Endothelial cell of umbilical vein (primary cell): ENCODE measurements around the gene UQCC2. TPM values are rescaled to one million over a fixed set of nuclear protein-coding genes. Genes with fewer than 3 reads are reported as not detected.

Experiments used
- BruUV-seq: library from RNA; stranded (reverse); fragments of 400-500 nt; replicated peaks from 2 replicates; lab custom pipeline; 2021; lab: Mats Ljungman, UMichigan
- CTCF ChIA-PET: fragments of 300-600, 350-600 bp; sonication (Branson Sonifier 250); formaldehyde crosslinking; loops from one replicate; lab custom pipeline; 2021; ENCODE audit warnings: antibody characterized with exemption, inconsistent platforms; lab: Charles Lee
- POLR2A ChIA-PET: fragments of 300-600, 350-600 bp; sonication (Branson Sonifier 250); formaldehyde crosslinking; loops from one replicate; lab custom pipeline; 2021; ENCODE audit warnings: antibody characterized with exemption, inconsistent platforms; lab: Charles Lee
- DNase-seq: peaks from one replicate; pipeline ENCODE4 v3.0.0-alpha.2; 2011; ENCODE audit warnings: low read depth, low spot score
- FAIRE-seq: peaks from 2 replicates; lab custom pipeline; 2011; peaks lifted over from hg19 to GRCh38; lab: Jason Lieb, UNC
- H2AFZ ChIP-seq: 2 replicates; pipeline ENCODE4 v1.6.0; 2012; ENCODE audit warnings: low read depth, low read length, control low read depth, inconsistent platforms
- H3K27ac ChIP-seq: 2 replicates; pipeline ENCODE4 v1.5.1; 2011; ENCODE audit warnings: low read depth, mild to moderate bottlenecking, control low read depth, low read length, moderate library complexity; ENCODE audit not compliant: insufficient read depth
- H3K27me3 ChIP-seq, 2 experiments: 2 replicates each; pipeline versions ENCODE4 v1.6.0 to v1.6.1; 2011; ENCODE audit warnings: low read length in 2 of 2, mixed read lengths in 1 of 2; ENCODE audit not compliant: control insufficient read depth in 2 of 2, insufficient read depth in 2 of 2
- H3K36me3 ChIP-seq, 2 experiments: 2 replicates in 1 of 2; 3 replicates in 1 of 2; pipeline ENCODE4 v1.5.1; 2011; ENCODE audit warnings: low read length in 2 of 2, mild to moderate bottlenecking in 1 of 2, moderate library complexity in 1 of 2; ENCODE audit not compliant: control insufficient read depth in 2 of 2, insufficient read depth in 2 of 2; ENCODE audit errors: extremely low read depth in 1 of 2
- H3K4me1 ChIP-seq: 3 replicates; pipeline ENCODE4 v1.5.1; 2011; ENCODE audit warnings: mild to moderate bottlenecking, low read length; ENCODE audit not compliant: control insufficient read depth, insufficient read depth; ENCODE audit errors: extremely low read depth
- H3K4me2 ChIP-seq: 2 replicates; pipeline ENCODE4 v1.6.1; 2011; ENCODE audit warnings: low read length, control low read depth, mixed read lengths; ENCODE audit not compliant: insufficient read depth
- H3K4me3 ChIP-seq, 3 experiments: fragments of 200-600 bp in 1 of 3; sonication (generic), shearing (Covaris generic) in 1 of 3; replicated peaks in 1 of 3; 2 replicates each; pipeline ENCODE4 v1.5.1; 2011 to 2016; ENCODE audit warnings: control low read depth in 3 of 3, low read length in 3 of 3, mild to moderate bottlenecking in 2 of 3, inconsistent platforms in 1 of 3, low read depth in 1 of 3, moderate library complexity in 1 of 3; ENCODE audit not compliant: insufficient read depth in 1 of 3
- H3K79me2 ChIP-seq: 2 replicates; pipeline ENCODE4 v1.6.0; 2012; ENCODE audit warnings: low read length, inconsistent platforms; ENCODE audit not compliant: control insufficient read depth, insufficient read depth
- H3K9ac ChIP-seq: replicated peaks from 2 replicates; pipeline ENCODE3; 2011; ENCODE audit warnings: low read length, control low read depth; ENCODE audit not compliant: insufficient read depth; ENCODE audit errors: extremely low read depth
- H3K9me1 ChIP-seq: replicated peaks from 3 replicates; pipeline ENCODE4 v1.6.0; 2011; ENCODE audit warnings: mild to moderate bottlenecking, low read length; ENCODE audit not compliant: control insufficient read depth, insufficient read depth; ENCODE audit errors: extremely low read depth
- H3K9me3 ChIP-seq: replicated peaks from 2 replicates; pipeline ENCODE4 v1.5.1; 2012; ENCODE audit warnings: low read length, inconsistent platforms; ENCODE audit not compliant: control insufficient read depth, insufficient read depth
- H4K20me1 ChIP-seq: replicated peaks from 2 replicates; pipeline ENCODE3; 2011; ENCODE audit warnings: mild to moderate bottlenecking, low read length; ENCODE audit not compliant: control insufficient read depth, insufficient read depth; ENCODE audit errors: extremely low read depth
- EZH2 ChIP-seq: IDR thresholded peaks from 2 replicates; pipeline ENCODE4 v1.6.1; 2012; ENCODE audit warnings: borderline replicate concordance, low read depth, mild to moderate bottlenecking, moderate library complexity, low read length, inconsistent platforms; ENCODE audit not compliant: severe bottlenecking
- FOS ChIP-seq: IDR thresholded peaks from 2 replicates; pipeline ENCODE4 v1.6.1; 2011; ENCODE audit warnings: mild to moderate bottlenecking, low read length, moderate library complexity, borderline replicate concordance; ENCODE audit not compliant: insufficient read depth
- GATA2 ChIP-seq: IDR thresholded peaks from 2 replicates; pipeline ENCODE4 v1.7.0; 2011; ENCODE audit warnings: low read depth, mild to moderate bottlenecking, moderate library complexity, mixed read lengths, low read length; ENCODE audit not compliant: insufficient read length, insufficient read depth
- JUN ChIP-seq: IDR thresholded peaks from 2 replicates; pipeline ENCODE4 v1.6.1; 2011; ENCODE audit warnings: borderline replicate concordance, low read depth; ENCODE audit not compliant: insufficient read length, insufficient read depth
- MAX ChIP-seq: IDR thresholded peaks from 2 replicates; pipeline ENCODE4 v1.6.1; 2011; ENCODE audit not compliant: insufficient read depth, insufficient read length
- MYC ChIP-seq: IDR thresholded peaks from one replicate; pipeline ENCODE4 v1.6.1; 2011; ENCODE audit warnings: mild to moderate bottlenecking, low read depth, low read length
- POLR2AphosphoS5 ChIP-seq: IDR thresholded peaks from 2 replicates; pipeline ENCODE4 v1.6.1; 2012; ENCODE audit warnings: low read depth, mild to moderate bottlenecking, control low read depth, low read length, moderate library complexity; ENCODE audit not compliant: insufficient read depth
- dilution Hi-C: fragments of 300-500 bp; cut with MboI; formaldehyde crosslinking; loops from one replicate; pipeline ENCODE4 v1.15.0; 2019; ENCODE audit warnings: low sequenced_read_pairs; ENCODE audit not compliant: extremely low pct_ligation_motif_present
- intact Hi-C: fragments of 100-400 bp; cut with micrococcal nuclease; formaldehyde crosslinking; loops from one replicate; pipeline ENCODE4 v1.10.0; 2022
- polyA plus RNA-seq, 4 experiments: library from polyadenylated mRNA; depleted of rRNA in 3 of 4; stranded (reverse) in 3 of 4; unstranded in 1 of 4; fragments of >200 nt; gene quantifications; 2 replicates each; pipeline versions ENCODE4 v1.2.1 to v1.2.3, GENCODE V29; 2011 to 2012; ENCODE audit warnings: missing spikeins in 1 of 4
- total RNA-seq: library from RNA; stranded (reverse); gene quantifications from 2 replicates; pipeline ENCODE4 v1.2.3, GENCODE V29; 2021

Gene UQCC2
- total and polyA plus RNA-seq, 2 donors (not counting 3 experiments of a cell fraction or from before 2014, with no cell fraction given): 46.3 to 95.3 TPM

DNA sequence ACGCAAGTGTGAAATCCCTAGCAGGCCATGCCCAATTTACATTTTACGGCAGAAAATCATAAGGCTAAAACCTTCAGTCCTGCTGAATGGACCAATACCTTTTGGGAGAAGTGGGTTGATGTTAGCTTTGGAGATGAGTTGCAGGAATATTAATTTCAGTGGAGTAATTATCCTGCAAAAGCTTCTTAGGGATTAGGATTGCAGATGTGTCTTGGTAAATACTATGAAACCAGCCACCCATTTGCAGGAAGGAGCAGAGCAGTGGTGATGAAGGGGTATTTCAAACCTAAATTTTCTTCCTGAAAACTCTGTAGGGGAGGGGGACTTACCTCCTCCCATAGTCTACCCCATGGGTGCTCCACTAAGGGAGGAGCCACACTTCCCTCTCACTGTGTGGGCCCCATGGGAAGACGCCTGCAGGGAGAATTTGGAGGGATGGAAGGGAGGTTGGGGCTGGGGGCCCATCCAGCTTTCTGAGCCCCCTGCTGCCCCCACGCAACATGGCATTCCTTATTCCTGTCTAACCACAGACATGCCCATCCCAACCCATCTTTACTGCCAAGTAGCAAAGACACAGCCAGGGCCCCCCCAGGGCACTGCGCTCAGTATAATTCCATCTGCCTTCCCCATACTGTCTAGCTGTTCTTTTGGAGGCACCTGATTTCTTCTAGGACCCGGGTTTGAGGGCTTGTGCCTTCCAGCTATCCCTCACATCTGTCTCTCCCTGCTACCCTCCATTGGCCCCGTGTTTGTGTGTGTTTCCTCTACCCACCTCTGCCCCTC, 14.6 kb upstream of the UQCC2 start:
- dilution Hi-C loops: no loop called here
- no peaks in the 10 kb centered on the region for H4K20me1 ChIP-seq
- H3K4me1 ChIP-seq: no peaks in the 10 kb centered on the region
- no peak overlapping the region for H3K27ac ChIP-seq
- no TSS peak for BruUV-seq
- H3K9me1 ChIP-seq: no peaks in the 10 kb centered on the region
- no peaks in the 10 kb centered on the region for H3K9me3 ChIP-seq
- CTCF ChIA-PET: interaction anchor here (1.0 to 1.3 kb wide), 3 partner anchors 11 to 329 kb away, joined by 3 read pairs; no protein-coding TSS in a partner anchor
- H3K4me3 ChIP-seq: no peak overlapping the region
- no peak overlapping the region for H3K4me2 ChIP-seq
- POLR2A ChIA-PET: no interaction called here
- peaks cover 13 to 20% of the 10 kb centered on the region in 2 experiments for H3K27me3 ChIP-seq
- FAIRE-seq: no peak
- TF ChIP-seq POLR2AphosphoS5: no peak
- no peak for TF ChIP-seq JUN
- no peak for TF ChIP-seq GATA2
- TF ChIP-seq EZH2: no peak
- TF ChIP-seq MYC: no peak
- no peaks in the 10 kb centered on the region for H3K36me3 ChIP-seq
- no peaks in the 10 kb centered on the region for H3K79me2 ChIP-seq
- no peak overlapping the region for H2AFZ ChIP-seq
- H3K9ac ChIP-seq: no peak overlapping the region
- intact Hi-C loops: no loop called here
- DNase-seq: no peak

GRCh38 chr6:33725222-33725621, 13.7 kb upstream of the UQCC2 start:
- intact Hi-C loops (no loop called here), dilution Hi-C loops (no loop called here)
- BruUV-seq: no TSS peak
- Histone ChIP-seq H4K20me1 (no peaks in the 10 kb centered on the region), H3K9ac (no peak overlapping the region), H3K27ac (no peak overlapping the region), H3K36me3 (no peaks in the 10 kb centered on the region), H3K4me2 (no peak overlapping the region), H3K4me3 (no peak overlapping the region), H3K9me1 (no peaks in the 10 kb centered on the region), H3K79me2 (no peaks in the 10 kb centered on the region), H3K4me1 (no peaks in the 10 kb centered on the region), H2AFZ (no peak overlapping the region), H3K27me3 (peaks cover 17 to 23% of the 10 kb centered on the region in 2 experiments), H3K9me3 (no peaks in the 10 kb centered on the region)
- POLR2A ChIA-PET: no interaction called here
- FAIRE-seq (no peak), DNase-seq (no peak)
- TF ChIP-seq POLR2AphosphoS5 (no peak), MYC (no peak), MAX (no peak), JUN (no peak), FOS (no peak)
- CTCF ChIA-PET: interaction anchor here (1.0 to 1.3 kb wide), 3 partner anchors 10 to 330 kb away, joined by 3 read pairs; no protein-coding TSS in a partner anchor
